Stimulated activated CD4-positive, alpha-beta T cell treated with anti-CD3 and anti-CD28 coated beads, TNF-alpha, amount 100 ng/mL, for 24 hours (primary cell): ENCODE measurements around the gene NEUROG1.
"Not testable (repeated sequence)": the region's sequence is repeated elsewhere in the genome, so short reads cannot be mapped to it uniquely, and the experiment has no call there.

Experiments used
- DNase-seq, 3 experiments: peaks; one replicate each; pipeline ENCODE4 v3.0.0-alpha.2; 2020; ENCODE audit warnings: low read depth in 3 of 3

Gene NEUROG1

GRCh38 chr5:135537271-135537670 lies 1.5 kb upstream of the NEUROG1 start:
- no peak for DNase-seq

GRCh38 chr5:135535420-135535819 lies 344 bp downstream of the NEUROG1 start:
- DNase-seq = no peak

GRCh38 chr5:135534609-135535419 lies 950 bp downstream of the NEUROG1 start:
- no peak for DNase-seq

GRCh38 chr5:135533794-135534193 lies 2.0 kb downstream of the NEUROG1 start:
- DNase-seq = no peak

- no peak for DNase-seq
Measured at GRCh38 chr5:135533334-135533733, 2.4 kb downstream of the NEUROG1 start.

GRCh38 chr5:135529576-135529975 lies 6.2 kb downstream of the NEUROG1 start:
- DNase-seq = not testable (repeated sequence)

- no peak for DNase-seq
Measured at GRCh38 chr5:135526924-135527323, 8.8 kb downstream of the NEUROG1 start.

GRCh38 chr5:135521964-135522363 lies 13.8 kb downstream of the NEUROG1 start:
- no peak for DNase-seq

- DNase-seq = no peak
Measured at GRCh38 chr5:135517631-135518030, 18.1 kb downstream of the NEUROG1 start.

GRCh38 chr5:135514116-135514515 lies 21.6 kb downstream of the NEUROG1 start:
- DNase-seq = no peak

GRCh38 chr5:135511761-135512575 lies 23.8 kb downstream of the NEUROG1 start:
- no peak for DNase-seq

GRCh38 chr5:135509995-135510394 lies 25.8 kb downstream of the NEUROG1 start:
- no peak for DNase-seq

- DNase-seq = no peak
Measured at GRCh38 chr5:135508496-135509005, 27.2 kb downstream of the NEUROG1 start.

- no peak for DNase-seq
Measured at GRCh38 chr5:135505973-135506372, 29.8 kb downstream of the NEUROG1 start.

- no peak for DNase-seq
Measured at GRCh38 chr5:135504376-135504775, 31.4 kb downstream of the NEUROG1 start.

GRCh38 chr5:135503871-135504270 lies 31.9 kb downstream of the NEUROG1 start:
- no peak for DNase-seq

GRCh38 chr5:135502836-135503520 lies 32.8 kb downstream of the NEUROG1 start:
- no peak for DNase-seq

GRCh38 chr5:135501965-135502364 lies 33.8 kb downstream of the NEUROG1 start:
- DNase-seq = no peak

GRCh38 chr5:135498637-135498995 lies 37.1 kb downstream of the NEUROG1 start:
- DNase-seq = no peak

GRCh38 chr5:135497971-135498636 lies 37.7 kb downstream of the NEUROG1 start:
- no peak for DNase-seq

GRCh38 chr5:135495531-135495930 lies 40.2 kb downstream of the NEUROG1 start:
- DNase-seq = not testable (repeated sequence)

GRCh38 chr5:135494196-135494595 lies 41.6 kb downstream of the NEUROG1 start:
- no peak for DNase-seq
